SU-DHL-6 (cell line): ENCODE data around the gene MDM2.

ENCODE experiments used
- H2AFZ ChIP-seq: fragments of 200-600 bp; sonication (generic); 2 replicates; pipeline ENCODE4 v1.6.1; 2014; ENCODE audit warnings: low read depth, mild to moderate bottlenecking, moderate library complexity, mixed read lengths, antibody characterized with exemption, low read length; ENCODE audit not compliant: severe bottlenecking
- H3F3A ChIP-seq: fragments of 200-600 bp; shearing (Covaris generic); 2 replicates; pipeline ENCODE4 v1.6.0; 2016; ENCODE audit warnings: antibody characterized with exemption, mild to moderate bottlenecking; ENCODE audit not compliant: insufficient read depth
- H3K27ac ChIP-seq: fragments of 200-600 bp; sonication (generic); 2 replicates; pipeline ENCODE4 v1.5.1; 2016; ENCODE audit warnings: low read depth, mild to moderate bottlenecking, low read length, moderate library complexity, mixed read lengths
- H3K27me3 ChIP-seq: fragments of 200-600 bp; sonication (generic), shearing (Covaris generic); 2 replicates; pipeline ENCODE4 v1.6.0; 2014; ENCODE audit warnings: mild to moderate bottlenecking, low read length
- H3K36me3 ChIP-seq: fragments of 200-600 bp; sonication (generic); 2 replicates; pipeline ENCODE4 v1.6.1; 2014; ENCODE audit warnings: mild to moderate bottlenecking, low read length, mixed read lengths
- H3K4me2 ChIP-seq: fragments of 300-600, 200-600 bp; shearing (Covaris generic), sonication (generic); 2 replicates; pipeline ENCODE4 v1.6.0; 2014; ENCODE audit warnings: low read length, low read depth, mild to moderate bottlenecking; ENCODE audit not compliant: poor library complexity, severe bottlenecking
- H3K4me3 ChIP-seq: fragments of 200-600 bp; sonication (generic); 2 replicates; pipeline ENCODE4 v1.5.1; 2014; ENCODE audit warnings: antibody characterized with exemption, low read length, mild to moderate bottlenecking, mixed read lengths; ENCODE audit not compliant: insufficient read depth, poor library complexity, severe bottlenecking
- H3K79me2 ChIP-seq: fragments of 200-600 bp; sonication (generic); 2 replicates; pipeline ENCODE4 v1.6.1; 2014; ENCODE audit warnings: mild to moderate bottlenecking, low read length, moderate library complexity; ENCODE audit not compliant: insufficient read depth
- H3K9ac ChIP-seq: fragments of 200-600 bp; sonication (generic); 2 replicates; pipeline ENCODE4 v1.7.0; 2014; ENCODE audit warnings: mild to moderate bottlenecking, low read length
- H3K9me2 ChIP-seq: fragments of 200-600 bp; sonication (generic); replicated peaks from 2 replicates; pipeline ENCODE4 v1.6.1; 2014; ENCODE audit warnings: low read length; ENCODE audit not compliant: insufficient read depth
- H3K9me3 ChIP-seq: fragments of 200-600 bp; sonication (generic); 2 replicates; pipeline ENCODE4 v1.6.1; 2014; ENCODE audit warnings: low read length, mixed read lengths; ENCODE audit not compliant: insufficient read depth
- H4K20me1 ChIP-seq: fragments of 200-600 bp; sonication (generic); 2 replicates; pipeline ENCODE4 v1.6.1; 2014; ENCODE audit warnings: low read depth, mild to moderate bottlenecking, antibody characterized with exemption, low read length, moderate library complexity, mixed read lengths
- CTCF ChIP-seq: fragments of 200-600 bp; sonication (generic); IDR thresholded peaks from one replicate; pipeline ENCODE4 v1.5.1; 2017; ENCODE audit warnings: antibody characterized with exemption, mild to moderate bottlenecking, low read length, moderate library complexity; ENCODE audit not compliant: insufficient read depth, poor library complexity, severe bottlenecking
- EZH2phosphoT487 ChIP-seq: fragments of 200-600 bp; sonication (generic), shearing (Covaris generic); conservative IDR thresholded peaks from 2 replicates; pipeline ENCODE4 v1.6.1; 2018; ENCODE audit warnings: mild to moderate bottlenecking, antibody characterized with exemption, low read length, moderate library complexity, mixed read lengths

MDM2 gene

GRCh38 chr12:68887641-68888040, 79.7 kb downstream of the MDM2 start:
- no peaks in the 10 kb centered on the region for H3K36me3 ChIP-seq
- peaks cover 13% of the 10 kb centered on the region; the same call in 1 of the 2 replicates for H3F3A ChIP-seq
- H2AFZ ChIP-seq: no peak overlapping the region
- no peaks in the 10 kb centered on the region for H3K27me3 ChIP-seq
- H3K79me2 ChIP-seq: no peaks in the 10 kb centered on the region
- peak overlapping the region; percentile 65; the same call in 1 of the 2 replicates for H3K27ac ChIP-seq
- no peaks in the 10 kb centered on the region for H3K9me3 ChIP-seq
- H4K20me1 ChIP-seq: no peaks in the 10 kb centered on the region
- no peak overlapping the region for H3K4me3 ChIP-seq
- H3K9ac ChIP-seq: no peak overlapping the region
- TF ChIP-seq EZH2phosphoT487 (no peak), CTCF (no peak)
- no peaks in the 10 kb centered on the region for H3K9me2 ChIP-seq
- no peak overlapping the region for H3K4me2 ChIP-seq

GRCh38 chr12:68888243-68888642, 80.3 kb downstream of the MDM2 start:
- Histone ChIP-seq H3K27me3 (no peaks in the 10 kb centered on the region), H3K9ac (no peak overlapping the region), H3F3A (peaks cover 13% of the 10 kb centered on the region; the same call in 1 of the 2 replicates), H4K20me1 (no peaks in the 10 kb centered on the region), H3K4me3 (no peak overlapping the region), H2AFZ (no peak overlapping the region), H3K27ac (peak overlapping the region; percentile 65; the same call in 1 of the 2 replicates), H3K36me3 (no peaks in the 10 kb centered on the region), H3K9me2 (no peaks in the 10 kb centered on the region), H3K9me3 (no peaks in the 10 kb centered on the region), H3K79me2 (no peaks in the 10 kb centered on the region), H3K4me2 (no peak overlapping the region)
- TF ChIP-seq CTCF (no peak), EZH2phosphoT487 (no peak)

GRCh38 chr12:68890701-68891113, 82.7 kb downstream of the MDM2 start:
- H3K4me2 ChIP-seq: no peak overlapping the region
- no peaks in the 10 kb centered on the region for H3K9me2 ChIP-seq
- no peak overlapping the region for H3K9ac ChIP-seq
- H3K9me3 ChIP-seq: no peaks in the 10 kb centered on the region
- no peaks in the 10 kb centered on the region for H3K27me3 ChIP-seq
- H3K4me3 ChIP-seq: no peak overlapping the region
- TF ChIP-seq EZH2phosphoT487 (no peak), CTCF (no peak)
- no peaks in the 10 kb centered on the region for H3K36me3 ChIP-seq
- no peaks in the 10 kb centered on the region for H4K20me1 ChIP-seq
- no peaks in the 10 kb centered on the region for H3K79me2 ChIP-seq
- H3K27ac ChIP-seq: peak overlapping the region; percentile 65; the same call in 1 of the 2 replicates
- H3F3A ChIP-seq: peaks cover 13% of the 10 kb centered on the region; the same call in 1 of the 2 replicates
- H2AFZ ChIP-seq: no peak overlapping the region

- Histone ChIP-seq H3K9me2 (no peaks in the 10 kb centered on the region), H3K27me3 (no peaks in the 10 kb centered on the region), H3K36me3 (no peaks in the 10 kb centered on the region), H3F3A (peaks cover 13% of the 10 kb centered on the region; the same call in 1 of the 2 replicates), H3K9ac (no peak overlapping the region), H3K27ac (no peak overlapping the region), H3K4me3 (no peak overlapping the region), H3K4me2 (no peak overlapping the region), H3K79me2 (no peaks in the 10 kb centered on the region), H3K9me3 (no peaks in the 10 kb centered on the region), H4K20me1 (no peaks in the 10 kb centered on the region), H2AFZ (no peak overlapping the region)
- TF ChIP-seq CTCF (no peak), EZH2phosphoT487 (no peak)
Observed at GRCh38 chr12:68891141-68891540, 83.2 kb downstream of the MDM2 start.
